ENCODE data around the gene OCLN. TPM values are rescaled to one million over a fixed set of nuclear protein-coding genes. Genes with fewer than 3 reads are reported as not detected.
"Not testable (repeated sequence)": the region's sequence is repeated elsewhere in the genome, so short reads cannot be mapped to it uniquely, and the experiment has no call there.

The OCLN gene, protein sequence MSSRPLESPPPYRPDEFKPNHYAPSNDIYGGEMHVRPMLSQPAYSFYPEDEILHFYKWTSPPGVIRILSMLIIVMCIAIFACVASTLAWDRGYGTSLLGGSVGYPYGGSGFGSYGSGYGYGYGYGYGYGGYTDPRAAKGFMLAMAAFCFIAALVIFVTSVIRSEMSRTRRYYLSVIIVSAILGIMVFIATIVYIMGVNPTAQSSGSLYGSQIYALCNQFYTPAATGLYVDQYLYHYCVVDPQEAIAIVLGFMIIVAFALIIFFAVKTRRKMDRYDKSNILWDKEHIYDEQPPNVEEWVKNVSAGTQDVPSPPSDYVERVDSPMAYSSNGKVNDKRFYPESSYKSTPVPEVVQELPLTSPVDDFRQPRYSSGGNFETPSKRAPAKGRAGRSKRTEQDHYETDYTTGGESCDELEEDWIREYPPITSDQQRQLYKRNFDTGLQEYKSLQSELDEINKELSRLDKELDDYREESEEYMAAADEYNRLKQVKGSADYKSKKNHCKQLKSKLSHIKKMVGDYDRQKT
- 1 to 10 TPM; 2.6 to 3.3 TPM for total RNA-seq

DNA sequence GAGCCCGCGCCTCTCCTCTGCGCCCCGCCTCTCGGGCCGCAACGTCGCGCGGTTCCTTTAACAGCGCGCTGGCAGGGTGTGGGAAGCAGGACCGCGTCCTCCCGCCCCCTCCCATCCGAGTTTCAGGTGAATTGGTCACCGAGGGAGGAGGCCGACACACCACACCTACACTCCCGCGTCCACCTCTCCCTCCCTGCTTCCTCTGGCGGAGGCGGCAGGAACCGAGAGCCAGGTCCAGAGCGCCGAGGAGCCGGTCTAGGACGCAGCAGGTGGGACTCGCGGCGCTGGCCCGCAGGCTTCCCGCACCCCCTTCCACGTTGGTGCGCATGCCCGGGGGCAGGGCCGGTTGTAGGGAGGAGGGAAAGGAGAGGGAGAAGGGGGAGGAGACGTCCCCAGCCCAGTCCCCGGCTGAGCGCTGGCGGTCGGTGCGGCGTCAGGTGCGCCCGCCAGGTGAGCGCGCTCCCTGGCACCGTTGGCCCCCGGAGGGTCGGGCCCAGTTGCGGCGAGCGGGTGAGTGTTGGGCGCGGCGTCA is at the start of gene OCLN:
OCLN (plus strand) TSS at position 400 of the 532 bp plus-strand sequence. CDS start 11,455 bp downstream, outside the sequence.
- H3K27ac Mint-ChIP-seq, result no peak within 1 kb of the TSS
- peaks cover 6% of the 10 kb centered on the region for H3K4me1 Mint-ChIP-seq
- POLR2A ChIA-PET, result no interaction called here
- no peaks in the 10 kb centered on the region for H3K36me3 Mint-ChIP-seq
- ATAC-seq (ENCODE audit: low read depth) (no peak), DNase-seq (peak; percentile 41)
- H3K9me3 Mint-ChIP-seq, result no peaks in the 10 kb centered on the region
- H3K4me3 Mint-ChIP-seq, result peak within 1 kb of the TSS; percentile 79
- H3K27me3 Mint-ChIP-seq, result peaks cover 72% of the 10 kb centered on the region

DNA sequence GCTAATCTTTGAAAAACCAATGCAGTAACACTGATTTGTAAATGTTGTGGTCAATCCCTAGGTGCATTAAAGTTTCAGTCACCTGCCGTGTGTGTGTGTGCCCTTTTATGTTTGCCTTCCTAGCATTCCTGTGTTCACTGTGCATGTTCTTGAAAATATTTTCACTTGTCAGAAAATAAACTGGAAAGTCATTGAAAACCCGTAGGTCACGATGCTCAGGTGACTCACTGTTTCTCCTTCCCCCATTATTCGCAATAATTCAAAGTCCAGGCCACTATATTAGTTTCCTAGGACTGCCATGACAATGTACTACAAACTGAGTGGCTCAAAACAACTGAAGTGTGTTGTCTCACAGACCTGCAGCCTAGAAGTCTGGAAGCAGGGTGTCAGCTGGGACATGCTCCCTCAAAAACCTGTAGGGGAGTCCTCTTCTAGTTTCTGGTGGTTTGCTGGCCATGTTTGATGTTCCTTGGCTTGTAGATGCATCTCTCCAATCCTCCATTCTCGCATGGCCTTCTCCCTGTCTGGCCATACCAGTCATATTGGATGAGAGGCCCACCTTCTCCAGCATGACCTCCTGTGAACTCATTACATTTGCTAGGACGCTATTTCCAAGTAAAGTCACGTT is 48.3 kb upstream of the OCLN start:
- no peaks in the 10 kb centered on the region for H3K4me1 Mint-ChIP-seq
- ATAC-seq (ENCODE audit: low read depth) (no peak), DNase-seq (no peak)
- no peak overlapping the region for H3K4me3 Mint-ChIP-seq
- no peaks in the 10 kb centered on the region for H3K27me3 Mint-ChIP-seq
- POLR2A ChIA-PET, result no interaction called here
- H3K27ac Mint-ChIP-seq, result no peak overlapping the region
- no peaks in the 10 kb centered on the region for H3K36me3 Mint-ChIP-seq
- no peaks in the 10 kb centered on the region for H3K9me3 Mint-ChIP-seq

DNA sequence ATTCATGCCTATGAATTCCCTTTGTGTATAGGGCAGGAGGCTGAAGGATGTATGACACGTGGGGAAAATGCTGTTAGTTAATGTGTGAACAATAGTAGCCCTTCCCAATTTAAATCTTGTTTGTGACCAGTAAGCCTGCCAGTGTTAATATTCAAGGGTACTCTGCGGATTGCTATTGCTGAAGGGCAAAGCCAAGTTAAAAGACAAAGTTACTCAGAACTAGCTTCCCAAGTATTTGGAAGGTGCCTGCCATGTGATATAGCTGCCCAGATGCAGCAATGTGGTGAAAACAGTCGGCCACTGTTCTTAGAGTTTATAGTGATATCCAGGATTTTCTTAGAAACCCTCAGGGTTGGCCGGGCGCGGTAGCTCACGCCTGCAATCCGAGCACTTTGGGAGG is 43.1 kb upstream of the OCLN start:
- Mint-ChIP-seq H3K4me3 (no peak overlapping the region), H3K27me3 (no peaks in the 10 kb centered on the region), H3K4me1 (no peaks in the 10 kb centered on the region), H3K9me3 (no peaks in the 10 kb centered on the region), H3K27ac (no peak overlapping the region), H3K36me3 (no peaks in the 10 kb centered on the region)
- DNase-seq (no peak), ATAC-seq (ENCODE audit: low read depth) (no peak)
- POLR2A ChIA-PET, result no interaction called here

DNA sequence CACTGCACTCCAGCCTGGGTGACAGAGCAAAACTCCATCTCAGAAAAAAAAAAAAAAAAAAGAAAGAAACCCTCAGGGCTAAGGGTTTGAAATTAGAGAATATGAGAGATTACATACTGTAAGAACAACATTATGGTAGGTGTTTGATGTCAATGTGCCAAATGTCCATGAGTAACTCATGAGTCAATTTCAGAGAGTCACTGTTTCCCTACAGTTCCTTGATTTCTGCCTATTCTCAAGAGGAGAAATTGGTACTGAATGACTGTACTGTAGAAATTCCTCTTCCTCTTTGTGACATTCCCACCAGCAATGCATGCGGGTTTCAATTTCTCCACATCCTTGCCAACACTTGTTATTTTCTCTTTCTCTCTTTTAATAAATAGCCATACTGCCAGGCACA is 42.5 kb upstream of the OCLN start:
- POLR2A ChIA-PET, result no interaction called here
- no peaks in the 10 kb centered on the region for H3K4me1 Mint-ChIP-seq
- no peaks in the 10 kb centered on the region for H3K36me3 Mint-ChIP-seq
- no peak overlapping the region for H3K4me3 Mint-ChIP-seq
- no peak overlapping the region for H3K27ac Mint-ChIP-seq
- no peaks in the 10 kb centered on the region for H3K27me3 Mint-ChIP-seq
- ATAC-seq (ENCODE audit: low read depth) (no peak), DNase-seq (no peak)
- H3K9me3 Mint-ChIP-seq, result no peaks in the 10 kb centered on the region

DNA sequence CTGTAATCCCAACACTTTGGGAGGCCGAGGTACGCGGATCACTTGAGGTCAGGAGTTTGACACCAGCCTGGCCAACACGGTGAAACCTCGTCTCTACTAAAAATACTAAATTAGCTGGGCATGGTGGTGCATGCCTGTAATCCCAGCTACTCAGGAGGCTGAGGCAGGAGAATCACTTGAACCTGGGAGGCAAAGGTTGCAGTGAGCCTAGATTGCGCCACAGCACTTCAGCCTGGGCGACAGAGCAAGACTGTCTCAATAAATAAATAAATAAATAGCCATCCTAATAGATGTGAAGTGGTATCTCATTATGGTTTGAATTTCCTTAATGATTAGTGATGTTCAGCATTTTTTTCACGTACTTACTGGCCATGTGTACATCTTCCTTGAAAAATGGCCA is 42.1 kb upstream of the OCLN start:
- H3K4me1 Mint-ChIP-seq; H3K36me3 Mint-ChIP-seq; H3K4me3 Mint-ChIP-seq; H3K9me3 Mint-ChIP-seq; H3K27ac Mint-ChIP-seq; DNase-seq; ATAC-seq (ENCODE audit: low read depth); POLR2A ChIA-PET; H3K27me3 Mint-ChIP-seq: not testable (repeated sequence)

DNA sequence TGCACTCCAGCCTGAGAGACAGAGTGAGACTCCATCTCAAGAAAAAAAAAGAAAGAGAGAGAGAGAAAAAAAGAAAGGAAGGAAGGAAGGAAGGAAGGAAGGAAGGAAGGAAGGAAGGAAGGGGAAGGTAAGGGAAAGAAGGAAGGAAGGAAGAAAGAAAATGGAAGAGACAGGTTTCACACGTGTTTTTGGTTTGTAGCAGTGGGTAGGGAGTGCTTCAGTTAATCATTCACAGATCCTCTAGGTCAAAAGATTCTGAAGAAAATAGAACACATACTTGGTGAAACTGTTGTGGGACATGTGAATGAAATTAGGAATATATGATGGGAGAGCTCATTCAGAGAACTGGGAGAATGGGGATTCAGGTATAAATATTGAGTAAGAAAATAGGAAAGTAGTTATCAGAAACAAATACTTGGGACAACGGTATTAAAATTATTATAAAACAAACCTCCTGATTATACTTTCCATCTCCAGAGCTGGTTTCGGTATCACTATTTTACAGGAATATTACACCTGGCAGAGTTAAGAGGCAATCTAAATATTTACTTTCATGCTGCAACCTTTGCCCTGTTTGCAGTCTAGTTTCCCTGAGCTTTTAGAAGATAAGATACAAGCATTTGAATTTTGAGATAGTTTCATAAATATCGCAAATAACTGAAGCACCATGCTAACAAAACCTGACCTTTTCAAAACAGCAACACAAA is 40.5 kb upstream of the OCLN start:
- no peaks in the 10 kb centered on the region for H3K4me1 Mint-ChIP-seq
- H3K27me3 Mint-ChIP-seq, result no peaks in the 10 kb centered on the region
- no peak for ATAC-seq (ENCODE audit: low read depth)
- DNase-seq, result no peak
- H3K27ac Mint-ChIP-seq, result no peak overlapping the region
- H3K9me3 Mint-ChIP-seq, result no peaks in the 10 kb centered on the region
- no peaks in the 10 kb centered on the region for H3K36me3 Mint-ChIP-seq
- H3K4me3 Mint-ChIP-seq, result no peak overlapping the region
- POLR2A ChIA-PET, result no interaction called here

DNA sequence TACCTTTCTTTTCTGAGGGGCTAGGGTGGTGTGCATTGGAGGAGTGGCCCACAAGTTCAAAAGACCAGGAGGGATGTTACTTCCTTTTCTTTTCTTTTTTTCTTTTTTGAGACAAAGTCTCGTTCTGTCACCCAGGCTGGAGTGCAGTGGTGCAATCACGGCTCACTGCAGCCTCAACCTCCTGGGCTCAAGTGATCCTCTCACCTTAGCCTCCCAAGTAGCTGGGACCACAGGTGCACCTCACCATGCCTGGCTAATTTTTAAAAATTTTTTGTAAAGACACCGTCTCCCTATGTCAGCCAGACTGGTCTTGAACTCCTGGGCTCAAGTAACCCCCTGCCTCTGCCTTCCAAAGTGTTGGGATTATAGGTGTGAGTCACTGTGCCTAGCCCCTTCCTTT is 39.1 kb upstream of the OCLN start:
- H3K27me3 Mint-ChIP-seq; DNase-seq; ATAC-seq (ENCODE audit: low read depth); H3K36me3 Mint-ChIP-seq; H3K4me1 Mint-ChIP-seq; POLR2A ChIA-PET; H3K27ac Mint-ChIP-seq; H3K4me3 Mint-ChIP-seq; H3K9me3 Mint-ChIP-seq: not testable (repeated sequence)

DNA sequence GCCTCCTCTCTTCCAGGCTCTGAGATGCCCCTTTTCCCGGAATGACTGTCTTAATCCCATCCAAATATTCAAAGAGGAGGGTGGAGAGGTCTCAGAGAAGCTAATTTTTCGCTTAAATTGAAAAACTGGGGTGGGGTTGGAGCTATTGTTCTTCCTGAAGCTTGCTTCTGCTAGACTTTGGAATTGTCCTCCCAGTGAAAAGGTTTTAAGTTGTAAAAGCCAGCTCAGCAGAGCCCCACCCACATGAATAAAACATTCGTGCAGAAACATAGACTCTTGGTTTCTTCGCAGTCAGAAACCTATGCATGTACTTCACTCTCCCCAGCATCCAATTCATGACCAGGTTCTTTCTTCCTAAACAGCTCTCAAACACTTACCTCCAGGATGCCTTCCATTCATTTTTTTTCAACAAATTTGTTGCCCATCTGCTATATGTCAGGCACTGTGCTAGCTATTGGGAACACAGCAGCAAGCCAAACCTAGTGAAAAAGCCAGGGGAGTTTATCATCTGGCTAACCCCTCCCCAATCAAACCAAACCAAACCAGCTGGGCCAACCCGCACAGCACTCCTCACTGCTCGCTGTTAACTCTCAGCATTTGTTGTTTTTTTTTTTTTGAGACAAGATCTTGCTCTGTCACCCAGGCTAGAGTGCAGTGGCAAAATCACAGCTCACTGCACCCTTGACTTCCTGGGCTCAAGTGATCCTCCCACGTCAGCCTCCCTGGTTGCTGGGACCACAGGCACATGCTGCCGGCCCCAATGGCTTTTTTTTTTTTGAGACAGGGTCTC is 37.9 kb upstream of the OCLN start:
- Mint-ChIP-seq H3K9me3 (peaks cover 1% of the 10 kb centered on the region), H3K4me1 (no peaks in the 10 kb centered on the region), H3K27me3 (peaks cover 2% of the 10 kb centered on the region), H3K36me3 (no peaks in the 10 kb centered on the region), H3K4me3 (no peak overlapping the region), H3K27ac (no peak overlapping the region)
- ATAC-seq (ENCODE audit: low read depth), result no peak
- DNase-seq, result no peak
- POLR2A ChIA-PET, result no interaction called here

DNA sequence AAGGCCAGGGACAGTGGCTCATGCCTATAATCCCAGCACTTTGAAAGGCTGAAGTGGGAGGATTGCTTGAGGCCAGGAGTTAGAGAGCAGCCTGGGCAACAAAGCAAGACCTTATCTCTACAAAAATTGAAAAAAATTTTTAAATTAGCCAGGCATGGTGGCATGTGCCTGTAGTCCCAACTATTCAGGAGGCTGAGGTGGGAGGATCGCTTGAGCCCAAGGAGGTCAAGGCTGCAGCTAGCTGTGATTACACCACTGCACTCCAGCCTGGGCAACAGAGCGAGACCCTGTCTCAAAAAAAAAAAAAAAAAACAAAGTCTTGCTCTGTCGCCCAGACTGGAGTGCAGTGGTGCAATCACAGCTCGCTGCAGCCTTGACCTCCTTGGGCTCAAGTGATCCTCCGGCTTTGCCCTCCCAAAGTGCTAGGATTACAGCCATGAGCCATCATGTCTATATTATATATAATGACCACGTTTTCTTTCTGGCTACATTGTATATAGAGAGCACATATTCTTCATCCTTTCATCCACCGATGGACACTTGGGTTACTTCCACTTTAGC is 37.1 kb upstream of the OCLN start:
- H3K9me3 Mint-ChIP-seq; DNase-seq; POLR2A ChIA-PET; H3K4me3 Mint-ChIP-seq; H3K27me3 Mint-ChIP-seq; H3K27ac Mint-ChIP-seq; H3K4me1 Mint-ChIP-seq; ATAC-seq (ENCODE audit: low read depth); H3K36me3 Mint-ChIP-seq: not testable (repeated sequence)

DNA sequence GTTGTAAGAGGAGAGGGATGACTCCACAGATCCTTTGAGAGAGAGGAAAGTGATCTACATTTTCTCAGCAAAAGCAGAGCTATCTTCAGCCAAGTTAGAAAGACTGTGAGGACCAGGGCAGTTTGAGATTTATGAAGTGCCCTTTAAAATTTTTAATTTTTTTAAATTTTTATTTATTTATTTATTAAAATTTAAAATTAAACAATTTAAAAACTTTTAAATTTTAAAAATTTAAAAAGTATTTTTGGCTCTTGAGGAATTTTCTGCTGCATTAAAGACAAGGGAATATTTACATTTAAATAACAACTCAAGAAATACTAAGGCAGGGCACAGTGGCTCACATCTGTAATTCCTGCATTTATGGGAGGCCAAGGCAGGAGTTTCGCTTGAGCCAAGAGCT is 30.4 kb upstream of the OCLN start:
- Mint-ChIP-seq H3K4me3 (no peak overlapping the region), H3K27me3 (peaks cover 2% of the 10 kb centered on the region), H3K36me3 (no peaks in the 10 kb centered on the region), H3K9me3 (peaks cover 1% of the 10 kb centered on the region), H3K4me1 (no peaks in the 10 kb centered on the region), H3K27ac (no peak overlapping the region)
- POLR2A ChIA-PET, result no interaction called here
- DNase-seq (no peak), ATAC-seq (ENCODE audit: low read depth) (no peak)

DNA sequence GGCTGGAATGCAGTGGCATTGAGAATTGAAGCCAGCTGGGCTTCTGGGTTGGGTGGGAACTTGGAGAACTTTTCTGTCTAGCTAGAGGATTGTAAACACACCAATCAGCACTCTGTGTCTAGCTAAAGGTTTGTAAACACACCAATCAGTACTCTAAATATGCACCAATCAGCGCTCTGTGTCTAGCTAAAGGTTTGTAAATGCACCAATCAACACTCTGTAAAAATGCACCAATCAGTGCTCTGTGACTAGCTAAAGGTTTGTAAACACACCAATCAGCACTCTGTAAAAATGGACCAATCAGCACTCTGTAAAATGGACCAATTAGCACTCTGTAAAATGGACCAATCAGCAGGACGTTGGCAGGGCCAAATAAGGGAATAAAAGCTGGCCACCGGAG is 26.2 kb upstream of the OCLN start:
- H3K4me3 Mint-ChIP-seq; H3K27me3 Mint-ChIP-seq; DNase-seq; H3K27ac Mint-ChIP-seq; POLR2A ChIA-PET; H3K9me3 Mint-ChIP-seq; ATAC-seq (ENCODE audit: low read depth); H3K36me3 Mint-ChIP-seq; H3K4me1 Mint-ChIP-seq: not testable (repeated sequence)

DNA sequence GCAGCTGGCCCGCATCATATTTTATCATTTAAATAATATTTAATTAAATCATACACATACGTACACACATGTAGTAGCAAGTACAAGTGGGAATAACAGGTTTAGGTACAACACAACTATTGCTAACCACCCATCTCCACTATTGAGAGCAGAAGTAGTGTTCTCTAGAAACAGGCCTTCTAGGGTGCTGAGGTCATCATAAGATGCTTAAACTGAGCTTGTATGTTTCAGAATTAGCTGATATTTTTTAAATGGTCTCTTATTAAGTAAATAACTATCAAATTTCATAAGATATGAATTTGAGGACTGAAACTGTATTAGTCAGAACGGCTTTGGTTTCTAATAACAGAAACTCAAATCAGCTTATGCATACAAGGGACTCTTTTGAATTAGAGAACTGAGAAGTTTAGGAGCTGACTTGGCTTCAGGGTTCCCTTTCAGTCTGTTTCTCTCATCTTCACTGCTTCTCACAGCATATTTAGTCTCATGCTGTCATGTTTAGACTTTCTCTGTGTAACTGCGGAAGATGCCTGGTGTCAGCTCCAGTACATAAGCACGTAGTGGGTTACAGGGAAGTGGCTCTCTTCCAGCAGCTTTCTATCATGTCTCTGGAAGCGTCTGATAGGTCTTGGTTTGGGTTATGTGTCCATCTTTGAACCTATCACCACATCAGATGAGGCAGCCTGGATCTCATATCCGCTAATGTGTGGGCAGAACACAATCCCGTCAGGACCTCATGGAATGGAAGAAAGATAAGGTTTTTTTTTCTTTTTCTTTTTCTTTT is 25.0 kb upstream of the OCLN start:
- Mint-ChIP-seq H3K27me3 (no peaks in the 10 kb centered on the region), H3K4me1 (no peaks in the 10 kb centered on the region), H3K9me3 (no peaks in the 10 kb centered on the region), H3K27ac (no peak overlapping the region), H3K36me3 (no peaks in the 10 kb centered on the region), H3K4me3 (no peak overlapping the region)
- no peak for ATAC-seq (ENCODE audit: low read depth)
- no peak for DNase-seq
- POLR2A ChIA-PET, result no interaction called here
